Stimulated activated CD4-positive, alpha-beta T cell treated with anti-CD3 and anti-CD28 coated beads, TNF-alpha, amount 100 ng/mL, for 4 hours (primary cell): Measurements from ENCODE around the gene SLC9A3.

Experiments used
- DNase-seq, 3 experiments: peaks; one replicate each; pipeline ENCODE4 v3.0.0-alpha.2; 2020; ENCODE audit warnings: low read depth in 3 of 3

Gene SLC9A3

GRCh38 chr5:526456-527088, 2.3 kb upstream of the SLC9A3 start:
- no peak for DNase-seq

GRCh38 chr5:525916-526315, 1.7 kb upstream of the SLC9A3 start:
- DNase-seq = no peak

- DNase-seq = no peak
Observed at GRCh38 chr5:524973-525761, 918 bp upstream of the SLC9A3 start.

GRCh38 chr5:523441-524222, 617 bp downstream of the SLC9A3 start:
- DNase-seq = no peak

GRCh38 chr5:522899-523440, 1.3 kb downstream of the SLC9A3 start:
- no peak for DNase-seq

GRCh38 chr5:522116-522515, 2.1 kb downstream of the SLC9A3 start:
- DNase-seq = no peak

GRCh38 chr5:521680-522079, 2.6 kb downstream of the SLC9A3 start:
- DNase-seq = no peak

GRCh38 chr5:520850-521226, 3.4 kb downstream of the SLC9A3 start:
- DNase-seq = no peak

GRCh38 chr5:520196-520849, 3.9 kb downstream of the SLC9A3 start:
- DNase-seq = no peak

GRCh38 chr5:518721-519120, 5.5 kb downstream of the SLC9A3 start:
- no peak for DNase-seq

- DNase-seq = no peak
Observed at GRCh38 chr5:517535-518100, 6.6 kb downstream of the SLC9A3 start.

GRCh38 chr5:516980-517379, 7.3 kb downstream of the SLC9A3 start:
- DNase-seq = no peak

GRCh38 chr5:516338-516925, 7.8 kb downstream of the SLC9A3 start:
- DNase-seq = no peak

- DNase-seq = no peak
Observed at GRCh38 chr5:515273-515836, 8.9 kb downstream of the SLC9A3 start.

- no peak for DNase-seq
Observed at GRCh38 chr5:514673-515072, 9.6 kb downstream of the SLC9A3 start.

GRCh38 chr5:514101-514485, 10.2 kb downstream of the SLC9A3 start:
- no peak for DNase-seq

GRCh38 chr5:513216-514100, 10.8 kb downstream of the SLC9A3 start:
- no peak for DNase-seq

GRCh38 chr5:511476-511875, 12.8 kb downstream of the SLC9A3 start:
- no peak for DNase-seq

- no peak for DNase-seq
Observed at GRCh38 chr5:510521-510920, 13.7 kb downstream of the SLC9A3 start.

GRCh38 chr5:509611-510185, 14.6 kb downstream of the SLC9A3 start:
- no peak for DNase-seq
